PC-9 (cell line): ENCODE data around the gene MAPK12. TPM values are rescaled to one million over a fixed set of nuclear protein-coding genes. Genes with fewer than 3 reads are reported as not detected.

Source experiments
- BruUV-seq: library from RNA; stranded (reverse); fragments of 400-500 nt; replicated peaks from 2 replicates; lab custom pipeline; 2021; lab: Mats Ljungman, UMichigan
- CTCF ChIA-PET: fragments of 300-600 bp; sonication (Branson Sonifier 250); formaldehyde crosslinking; loops from one replicate; lab custom pipeline; 2022; ENCODE audit warnings: antibody characterized with exemption; lab: Charles Lee
- POLR2A ChIA-PET: fragments of 300-600 bp; sonication (Branson Sonifier 250); formaldehyde crosslinking; loops from one replicate; lab custom pipeline; 2022; ENCODE audit warnings: antibody characterized with exemption; ENCODE audit not compliant: unreplicated experiment; lab: Charles Lee
- DNase-seq, 2 experiments: peaks; one replicate each; pipeline versions ENCODE4 v3.0.0 to v3.0.0-alpha.2; 2015 to 2022; ENCODE audit warnings: mixed read lengths in 1 of 2
- H2AFZ ChIP-seq: fragments of 200-600 bp; sonication (generic); 2 replicates; pipeline ENCODE4 v1.8.1; 2017; ENCODE audit warnings: antibody characterized with exemption
- H3F3A ChIP-seq: fragments of 200-600 bp; sonication (generic); 2 replicates; pipeline ENCODE4 v1.8.1; 2017; ENCODE audit warnings: antibody characterized with exemption, mild to moderate bottlenecking, low read depth; ENCODE audit not compliant: insufficient read depth
- H3K27ac ChIP-seq: fragments of 200-600 bp; sonication (generic); 2 replicates; pipeline ENCODE4 v1.6.1; 2016; ENCODE audit warnings: mixed run types
- H3K27me3 ChIP-seq: fragments of 200-600 bp; sonication (generic); 2 replicates; pipeline ENCODE4 v1.6.1; 2016; ENCODE audit warnings: low read depth, mixed run types; ENCODE audit not compliant: insufficient read depth
- H3K36me3 ChIP-seq: fragments of 200-600 bp; sonication (generic); 2 replicates; pipeline ENCODE4 v1.6.1; 2016; ENCODE audit warnings: low read depth, mixed run types
- H3K4me1 ChIP-seq: fragments of 200-600 bp; sonication (generic); replicated peaks from 2 replicates; pipeline ENCODE4 v1.6.1; 2016; ENCODE audit warnings: mixed run types; ENCODE audit not compliant: insufficient read depth
- H3K4me2 ChIP-seq: fragments of 200-600 bp; sonication (generic); 2 replicates; pipeline ENCODE4 v1.6.1; 2017; ENCODE audit warnings: mixed run types
- H3K4me3 ChIP-seq: fragments of 200-600 bp; sonication (generic); 2 replicates; pipeline ENCODE4 v1.6.1; 2016; ENCODE audit warnings: mixed run types
- H3K79me2 ChIP-seq: fragments of 200-600 bp; sonication (generic); 2 replicates; pipeline ENCODE4 v1.6.1; 2017; ENCODE audit warnings: low read depth, mixed run types
- H3K9me2 ChIP-seq: fragments of 200-600 bp; sonication (generic); 2 replicates; pipeline ENCODE4 v1.8.1; 2017; ENCODE audit warnings: mild to moderate bottlenecking; ENCODE audit not compliant: insufficient read depth
- H3K9me3 ChIP-seq: fragments of 200-600 bp; sonication (generic); 2 replicates; pipeline ENCODE4 v1.8.1; 2016; ENCODE audit warnings: low read depth; ENCODE audit not compliant: insufficient read depth
- H4K20me1 ChIP-seq: fragments of 200-600 bp; sonication (generic); 2 replicates; pipeline ENCODE4 v1.8.1; 2017; ENCODE audit not compliant: insufficient read depth
- CTCF ChIP-seq: fragments of 200-600 bp; sonication (generic); conservative IDR thresholded peaks from 2 replicates; pipeline ENCODE4 v1.6.1; 2017; ENCODE audit warnings: mixed run types, antibody characterized with exemption, mild to moderate bottlenecking, moderate library complexity
- EZH2 ChIP-seq: fragments of 200-600 bp; sonication (generic); IDR thresholded peaks from 2 replicates; pipeline ENCODE4 v1.8.0; 2017; ENCODE audit warnings: antibody characterized with exemption, low read depth
- intact Hi-C: fragments of 100-400 bp; cut with micrococcal nuclease; formaldehyde crosslinking; loops from one replicate; pipeline ENCODE4 v1.10.0; 2022; ENCODE audit not compliant: unreplicated experiment
- total RNA-seq: library from RNA; stranded (reverse); gene quantifications from 2 replicates; pipeline ENCODE4 v1.2.3, GENCODE V29; 2021

The MAPK12 gene
- total RNA-seq, 1 experiment from 2014 or later = 48.5 TPM

DNA sequence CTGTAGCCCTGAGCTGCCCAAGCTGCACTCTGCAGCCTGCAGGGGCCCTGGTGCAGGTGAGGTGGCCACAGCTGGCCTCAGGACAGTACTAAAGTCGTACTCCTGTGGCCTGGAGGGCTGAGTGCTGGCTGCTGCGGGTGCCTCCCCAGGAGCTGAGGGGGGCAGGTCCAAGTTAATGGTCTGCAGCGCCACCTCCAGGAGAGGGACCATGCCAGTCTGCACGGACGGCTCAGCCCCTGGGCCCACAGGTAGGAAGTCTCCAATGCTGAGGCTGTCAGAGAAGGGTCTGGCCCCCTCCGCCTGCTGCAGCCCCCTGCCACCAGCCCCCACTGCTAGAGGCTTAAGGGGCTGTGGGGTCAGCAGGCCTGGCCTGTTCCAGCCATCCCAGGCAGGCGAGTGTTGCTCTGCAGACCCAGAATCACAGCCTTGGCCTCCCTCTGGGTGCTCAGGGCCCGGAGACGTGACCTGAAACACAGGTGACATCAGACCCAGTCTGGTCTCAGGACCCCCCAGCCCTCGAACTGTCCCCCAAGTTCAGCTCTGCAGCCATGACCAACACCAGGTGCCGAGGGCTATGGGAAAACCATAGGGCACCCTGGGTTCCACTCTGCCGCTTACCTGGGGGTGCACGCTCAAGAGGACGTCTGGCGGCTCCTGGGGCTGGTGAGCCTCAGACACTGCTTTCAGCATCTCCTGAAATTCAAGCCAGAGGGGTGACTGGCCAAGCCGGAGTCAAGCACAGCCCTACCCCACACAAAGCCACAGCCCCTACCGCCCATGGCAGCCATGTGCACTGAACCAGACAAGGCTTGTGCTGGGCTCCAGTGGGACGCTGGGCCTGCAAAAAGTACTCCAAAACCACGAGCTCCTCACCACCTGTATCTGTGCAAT is 39.8 kb downstream of the MAPK12 start:
- ChIA-PET CTCF (no interaction called here), POLR2A (no interaction called here)
- Histone ChIP-seq H3K9me2 (no peaks in the 10 kb centered on the region), H3K27me3 (no peaks in the 10 kb centered on the region), H3K9me3 (no peaks in the 10 kb centered on the region), H3F3A (peaks cover 19% of the 10 kb centered on the region; the same call in 1 of the 2 replicates), H4K20me1 (peaks cover 61% of the 10 kb centered on the region), H3K79me2 (no peaks in the 10 kb centered on the region), H3K4me3 (no peak overlapping the region), H3K36me3 (peaks cover 38% of the 10 kb centered on the region), H3K4me2 (no peak overlapping the region), H3K4me1 (no peaks in the 10 kb centered on the region), H2AFZ (no peak overlapping the region), H3K27ac (no peak overlapping the region)
- TF ChIP-seq CTCF = peak; percentile 33; the same call in 1 of the 2 replicates
- TF ChIP-seq EZH2 = no peak
- intact Hi-C loops = no loop called here
- DNase-seq = no peak
- no TSS peak for BruUV-seq

DNA sequence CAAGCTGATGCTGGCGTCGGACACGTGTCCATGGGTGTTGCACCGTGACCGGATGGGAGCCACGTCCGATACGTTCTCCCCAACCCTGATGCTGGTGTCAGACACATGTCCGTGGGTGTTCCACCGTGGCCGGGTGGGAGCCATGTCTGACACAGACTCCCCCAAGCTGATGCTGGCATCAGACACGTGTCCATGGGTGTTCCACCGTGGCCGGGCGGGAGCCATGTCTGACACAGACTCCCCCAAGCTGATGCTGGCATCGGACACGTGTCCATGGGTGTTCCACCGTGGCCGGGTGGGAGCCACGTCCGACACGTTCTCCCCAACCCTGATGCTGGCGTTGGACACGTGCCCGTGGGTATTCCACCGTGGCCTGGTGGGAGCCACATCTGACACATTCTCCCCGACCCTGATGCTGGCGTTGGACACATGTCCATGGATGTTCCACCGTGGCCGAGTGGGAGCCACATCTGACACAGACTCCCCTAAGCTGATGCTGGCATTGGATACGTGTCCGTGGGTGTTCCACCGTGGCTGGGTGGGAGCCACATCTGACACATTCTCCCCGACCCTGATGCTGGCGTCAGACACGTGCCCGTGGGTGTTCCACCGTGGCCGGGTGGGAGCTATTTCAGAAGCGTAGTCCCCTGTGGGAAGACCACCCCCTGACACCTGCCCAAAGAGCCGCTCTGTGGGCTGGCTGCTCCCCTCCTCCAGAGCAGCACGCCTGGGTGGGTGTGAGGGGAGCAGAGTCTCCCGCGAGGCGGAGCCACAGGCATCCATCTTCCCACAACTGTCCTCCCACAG is 40.7 kb downstream of the MAPK12 start:
- ChIA-PET POLR2A (no interaction called here), CTCF (no interaction called here)
- intact Hi-C loops = no loop called here

More for the DNA sequence above, 40.7 kb downstream of the MAPK12 start:
- no peak overlapping the region for H3K4me3 ChIP-seq
- H3K36me3 ChIP-seq = peaks cover 43% of the 10 kb centered on the region
- H3F3A ChIP-seq = peaks cover 20% of the 10 kb centered on the region; the same call in 1 of the 2 replicates
- BruUV-seq = no TSS peak
- no peak overlapping the region for H3K4me2 ChIP-seq
- no peaks in the 10 kb centered on the region for H3K27me3 ChIP-seq
- no peak overlapping the region for H3K27ac ChIP-seq
- no peaks in the 10 kb centered on the region for H3K9me2 ChIP-seq
- no peaks in the 10 kb centered on the region for H3K9me3 ChIP-seq
- H2AFZ ChIP-seq = no peak overlapping the region
- no peaks in the 10 kb centered on the region for H3K79me2 ChIP-seq
- no peak for TF ChIP-seq EZH2
- TF ChIP-seq CTCF = no peak
- no peaks in the 10 kb centered on the region for H3K4me1 ChIP-seq
- DNase-seq = no peak
- peaks cover 69% of the 10 kb centered on the region for H4K20me1 ChIP-seq
